Adrenal gland (tissue), 5 donors: ENCODE data around the gene EML6.

ENCODE experiments used
- CTCF ChIP-seq, 6 experiments: fragments of 450-650 bp in 4 of 6; fragments of 200-600 bp in 2 of 6; sonication (generic) in 1 of 6; IDR thresholded peaks; 1 replicate in 5 of 6; 2 replicates in 1 of 6; pipeline versions ENCODE4 v1.5.1 to v1.8.0; 2016 to 2021; ENCODE audit warnings: antibody characterized with exemption in 6 of 6, mild to moderate bottlenecking in 2 of 6, moderate library complexity in 1 of 6
- POLR2A ChIP-seq, 2 donors: fragments of 450-650 bp; IDR thresholded peaks; one replicate each; pipeline ENCODE4 v1.6.1; 2017; ENCODE audit warnings: antibody characterized with exemption in 2 of 2, mild to moderate bottlenecking in 2 of 2, moderate library complexity in 1 of 2
- donor health status: DM: no; HTN: no; CAD: no.

- no peak for TF ChIP-seq CTCF (IDR thresholded peaks at IDR 0.05)
- no peak for TF ChIP-seq POLR2A (IDR thresholded peaks at IDR 0.05)
Measured at GRCh38 chr2:54675281-54675680, 48.2 kb upstream of the EML6 start.
